Keratinocyte (primary cell): Measurements from ENCODE around the gene MAP3K9. TPM values are rescaled to one million over a fixed set of nuclear protein-coding genes. Genes with fewer than 3 reads are reported as not detected.

Experiments used
- DNase-seq: peaks from one replicate; pipeline ENCODE4 v3.0.0-alpha.2; 2011; ENCODE audit warnings: low read depth, missing footprints, low spot score
- FAIRE-seq: peaks from 2 replicates; lab custom pipeline; 2011; peaks lifted over from hg19 to GRCh38; lab: Jason Lieb, UNC
- H2AFZ ChIP-seq: 2 replicates; pipeline ENCODE4 v1.6.0; 2012; ENCODE audit warnings: low read length, control low read depth, inconsistent platforms; ENCODE audit not compliant: control insufficient read depth
- H3K27ac ChIP-seq: 2 replicates; pipeline ENCODE4 v1.5.1; 2011; ENCODE audit warnings: low read length; ENCODE audit not compliant: control insufficient read depth, insufficient read depth
- H3K27me3 ChIP-seq: 3 replicates; pipeline ENCODE4 v1.6.0; 2011; ENCODE audit warnings: low read length; ENCODE audit not compliant: control insufficient read depth, insufficient read depth; ENCODE audit errors: extremely low read depth
- H3K36me3 ChIP-seq, 2 experiments: 2 replicates in 1 of 2; 3 replicates in 1 of 2; pipeline ENCODE4 v1.5.1; 2011; ENCODE audit warnings: low read length in 2 of 2, mild to moderate bottlenecking in 1 of 2; ENCODE audit not compliant: control insufficient read depth in 2 of 2, insufficient read depth in 2 of 2; ENCODE audit errors: extremely low read depth in 1 of 2
- H3K4me1 ChIP-seq: 3 replicates; pipeline ENCODE4 v1.5.1; 2011; ENCODE audit warnings: low read length; ENCODE audit not compliant: control insufficient read depth, insufficient read depth; ENCODE audit errors: extremely low read depth
- H3K4me2 ChIP-seq: 3 replicates; pipeline ENCODE4 v1.6.0; 2011; ENCODE audit warnings: low read depth, low read length; ENCODE audit not compliant: control insufficient read depth, insufficient read depth; ENCODE audit errors: extremely low read depth
- H3K4me3 ChIP-seq, 3 experiments: fragments of 200-600 bp in 1 of 3; sonication (generic) in 1 of 3; 2 replicates in 2 of 3; 3 replicates in 1 of 3; pipeline ENCODE4 v1.5.1; 2011 to 2016; ENCODE audit warnings: low read length in 3 of 3, mild to moderate bottlenecking in 3 of 3, control low read depth in 2 of 3, inconsistent platforms in 1 of 3, low read depth in 1 of 3, mixed read lengths in 1 of 3, mixed run types in 1 of 3, moderate library complexity in 1 of 3; ENCODE audit not compliant: control insufficient read depth in 2 of 3, insufficient read depth in 2 of 3; ENCODE audit errors: extremely low read depth in 1 of 3
- H3K79me2 ChIP-seq: 2 replicates; pipeline ENCODE4 v1.6.0; 2012; ENCODE audit warnings: low read length; ENCODE audit not compliant: control insufficient read depth, insufficient read depth
- H3K9ac ChIP-seq: 3 replicates; pipeline ENCODE4 v1.6.0; 2011; ENCODE audit warnings: low read length; ENCODE audit not compliant: control insufficient read depth, insufficient read depth; ENCODE audit errors: extremely low read depth
- H3K9me1 ChIP-seq: 3 replicates; pipeline ENCODE4 v1.6.0; 2011; ENCODE audit warnings: low read length; ENCODE audit not compliant: control insufficient read depth, insufficient read depth; ENCODE audit errors: extremely low read depth
- H3K9me3 ChIP-seq: 2 replicates; pipeline ENCODE4 v1.5.1; 2012; ENCODE audit warnings: low read depth, low read length; ENCODE audit not compliant: control insufficient read depth
- H4K20me1 ChIP-seq: 3 replicates; pipeline ENCODE4 v1.6.0; 2011; ENCODE audit warnings: low read length; ENCODE audit not compliant: control insufficient read depth, insufficient read depth; ENCODE audit errors: extremely low read depth
- EZH2 ChIP-seq: IDR thresholded peaks from one replicate; pipeline ENCODE4 v1.6.1; 2012; ENCODE audit warnings: inconsistent platforms, mild to moderate bottlenecking, low read length, moderate library complexity
- dilution Hi-C: fragments of 300-500 bp; cut with MboI; formaldehyde crosslinking; loops from one replicate; pipeline ENCODE4 v1.7.0; 2020; ENCODE audit warnings: low sequenced_read_pairs; ENCODE audit not compliant: extremely low pct_ligation_motif_present
- polyA plus RNA-seq, 5 experiments: library from polyadenylated mRNA; depleted of rRNA in 3 of 5; stranded (reverse) in 3 of 5; stranded (forward) in 1 of 5; unstranded in 1 of 5; fragments of >200 nt; gene quantifications; 1 replicate in 1 of 5; 2 replicates in 3 of 5; 3 replicates in 1 of 5; pipeline versions ENCODE4 v1.2.1 to v1.2.3, GENCODE V29; 2011 to 2012; ENCODE audit warnings: missing spikeins in 2 of 5, low read depth in 1 of 5, low replicate concordance in 1 of 5
- TF ChIP-seq, protein P1 (sequence below), 3 experiments: IDR thresholded peaks in 1 of 3; conservative IDR thresholded peaks in 1 of 3; optimal IDR thresholded peaks in 1 of 3; 2 replicates in 2 of 3; 3 replicates in 1 of 3; pipeline versions ENCODE3 to v1.5.1; 2011; ENCODE audit warnings: low read length in 3 of 3, mild to moderate bottlenecking in 3 of 3, moderate library complexity in 2 of 3, control low read depth in 1 of 3, inconsistent platforms in 1 of 3; ENCODE audit not compliant: insufficient read depth in 2 of 3; ENCODE audit errors: extremely low read depth in 1 of 3

Gene MAP3K9
- polyA plus RNA-seq, 1 donor (not counting 4 experiments of a cell fraction or from before 2014, with no cell fraction given), result 7.2 TPM

GRCh38 chr14:70713096-70713495 lies 96.2 kb downstream of the MAP3K9 start:
- no peaks in the 10 kb centered on the region for H3K9me1 ChIP-seq
- H3K36me3 ChIP-seq, result no peaks in the 10 kb centered on the region
- H3K4me3 ChIP-seq, result no peak overlapping the region
- H3K79me2 ChIP-seq, result no peaks in the 10 kb centered on the region
- no peak overlapping the region for H3K9ac ChIP-seq
- H3K9me3 ChIP-seq, result no peaks in the 10 kb centered on the region
- H2AFZ ChIP-seq, result no peak overlapping the region
- no peak for DNase-seq
- FAIRE-seq, result no peak
- no peak overlapping the region for H3K27ac ChIP-seq
- TF ChIP-seq EZH2, result no peak
- TF ChIP-seq, protein P1, sequence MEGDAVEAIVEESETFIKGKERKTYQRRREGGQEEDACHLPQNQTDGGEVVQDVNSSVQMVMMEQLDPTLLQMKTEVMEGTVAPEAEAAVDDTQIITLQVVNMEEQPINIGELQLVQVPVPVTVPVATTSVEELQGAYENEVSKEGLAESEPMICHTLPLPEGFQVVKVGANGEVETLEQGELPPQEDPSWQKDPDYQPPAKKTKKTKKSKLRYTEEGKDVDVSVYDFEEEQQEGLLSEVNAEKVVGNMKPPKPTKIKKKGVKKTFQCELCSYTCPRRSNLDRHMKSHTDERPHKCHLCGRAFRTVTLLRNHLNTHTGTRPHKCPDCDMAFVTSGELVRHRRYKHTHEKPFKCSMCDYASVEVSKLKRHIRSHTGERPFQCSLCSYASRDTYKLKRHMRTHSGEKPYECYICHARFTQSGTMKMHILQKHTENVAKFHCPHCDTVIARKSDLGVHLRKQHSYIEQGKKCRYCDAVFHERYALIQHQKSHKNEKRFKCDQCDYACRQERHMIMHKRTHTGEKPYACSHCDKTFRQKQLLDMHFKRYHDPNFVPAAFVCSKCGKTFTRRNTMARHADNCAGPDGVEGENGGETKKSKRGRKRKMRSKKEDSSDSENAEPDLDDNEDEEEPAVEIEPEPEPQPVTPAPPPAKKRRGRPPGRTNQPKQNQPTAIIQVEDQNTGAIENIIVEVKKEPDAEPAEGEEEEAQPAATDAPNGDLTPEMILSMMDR (optimal IDR thresholded peaks at IDR 0.05 in 1 of 3, IDR thresholded peaks at IDR 0.05 in 1 of 3, conservative IDR thresholded peaks at IDR 0.05 in 1 of 3; ENCODE audit: extremely low read depth in 1 of 3, insufficient read depth in 2 of 3, low read length in 3 of 3), result no peak
- peaks cover 28% of the 10 kb centered on the region for H3K4me1 ChIP-seq
- no peak overlapping the region for H3K4me2 ChIP-seq
- no peaks in the 10 kb centered on the region for H3K27me3 ChIP-seq
- H4K20me1 ChIP-seq, result no peaks in the 10 kb centered on the region
- dilution Hi-C loops, result no loop called here

DNA sequence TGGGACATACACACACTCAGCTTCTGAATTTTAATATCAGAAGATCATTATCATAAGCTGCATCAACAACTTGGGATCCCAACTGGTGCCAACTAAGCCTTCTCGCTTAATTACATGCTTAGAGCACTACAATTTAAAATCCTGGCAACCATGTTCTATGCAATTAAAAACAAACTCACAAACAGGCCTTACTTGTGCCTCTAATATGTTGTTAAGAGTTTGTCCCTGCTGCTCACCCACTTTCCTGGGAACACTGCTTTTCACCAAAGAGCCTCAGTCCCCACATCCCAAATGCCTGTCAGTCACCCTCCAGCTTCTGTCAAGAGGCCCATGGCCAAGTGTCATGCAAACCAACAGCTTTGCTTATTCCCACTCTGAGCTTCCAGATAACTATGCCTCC lies 97.9 kb downstream of the MAP3K9 start:
- no peak for FAIRE-seq
- H3K27ac ChIP-seq, result no peak overlapping the region
- no peak overlapping the region for H3K9ac ChIP-seq
- no peaks in the 10 kb centered on the region for H3K36me3 ChIP-seq
- H3K9me3 ChIP-seq, result no peaks in the 10 kb centered on the region
- H3K4me2 ChIP-seq, result no peak overlapping the region
- no peaks in the 10 kb centered on the region for H3K27me3 ChIP-seq
- no peaks in the 10 kb centered on the region for H4K20me1 ChIP-seq
- H3K79me2 ChIP-seq, result no peaks in the 10 kb centered on the region
- no peak for DNase-seq
- dilution Hi-C loops, result no loop called here
- no peak for TF ChIP-seq EZH2
- TF ChIP-seq, protein P1 (optimal IDR thresholded peaks at IDR 0.05 in 1 of 3, IDR thresholded peaks at IDR 0.05 in 1 of 3, conservative IDR thresholded peaks at IDR 0.05 in 1 of 3; ENCODE audit: extremely low read depth in 1 of 3, insufficient read depth in 2 of 3, low read length in 3 of 3), result no peak
- H3K4me3 ChIP-seq, result no peak overlapping the region
- H2AFZ ChIP-seq, result no peak overlapping the region
- H3K4me1 ChIP-seq, result peaks cover 25% of the 10 kb centered on the region
- H3K9me1 ChIP-seq, result no peaks in the 10 kb centered on the region
